SK-N-SH (cell line): ENCODE measurements around the gene SYNJ2. TPM values are rescaled to one million over a fixed set of nuclear protein-coding genes. Genes with fewer than 3 reads are reported as not detected.

ENCODE experiments used
- CTCF ChIA-PET: fragments of 300-600, 350-600 bp; formaldehyde crosslinking; extraction: SDS; loops from one replicate; lab custom pipeline; 2021; lab: Yijun Ruan, JAX
- POLR2A ChIA-PET: fragments of 350-600 bp; sonication (Branson Sonifier 250); formaldehyde crosslinking; extraction: SDS; loops from one replicate; lab custom pipeline; 2020; ENCODE audit warnings: antibody characterized with exemption, inconsistent platforms; lab: Yijun Ruan, JAX
- DNase-seq: peaks from one replicate; pipeline ENCODE4 v3.0.0; 2012
- H2AFZ ChIP-seq: fragments of 200-600 bp; sonication (generic); 2 replicates; pipeline ENCODE4 v1.8.1; 2016; ENCODE audit warnings: antibody characterized with exemption, mild to moderate bottlenecking, low read depth
- H3F3A ChIP-seq: fragments of 200-600 bp; sonication (generic); replicated peaks from 2 replicates; pipeline ENCODE3; 2016; ENCODE audit warnings: antibody characterized with exemption, mild to moderate bottlenecking; ENCODE audit not compliant: insufficient read depth
- H3K27ac ChIP-seq, 2 experiments: fragments of 200-500 bp in 1 of 2; fragments of 200-600 bp in 1 of 2; sonication (Bioruptor generic) in 1 of 2; sonication (generic), shearing (Covaris generic) in 1 of 2; 2 replicates each; pipeline versions ENCODE4 v1.5.1 to v1.6.1; 2014 to 2016; ENCODE audit warnings: low read depth in 2 of 2, inconsistent platforms in 1 of 2, low read length in 1 of 2, mild to moderate bottlenecking in 1 of 2, mixed read lengths in 1 of 2
- H3K27me3 ChIP-seq: fragments of 200-600 bp; sonication (generic), shearing (Covaris generic); 2 replicates; pipeline ENCODE4 v1.6.1; 2016; ENCODE audit warnings: mixed run types; ENCODE audit not compliant: insufficient read depth
- H3K36me3 ChIP-seq, 2 experiments: fragments of 200-500 bp in 1 of 2; fragments of 200-600 bp in 1 of 2; sonication (Bioruptor generic) in 1 of 2; sonication (generic) in 1 of 2; replicated peaks in 1 of 2; 2 replicates each; pipeline versions ENCODE3 to v1.5.1; 2014 to 2016; ENCODE audit warnings: low read length in 1 of 2, mild to moderate bottlenecking in 1 of 2; ENCODE audit not compliant: insufficient read depth in 2 of 2, control insufficient read depth in 1 of 2
- H3K4me1 ChIP-seq, 2 experiments: fragments of 200-500 bp in 1 of 2; fragments of 200-600 bp in 1 of 2; sonication (Bioruptor generic) in 1 of 2; sonication (generic), shearing (Covaris generic) in 1 of 2; 2 replicates each; pipeline versions ENCODE4 v1.5.1 to v1.6.1; 2014 to 2016; ENCODE audit warnings: low read depth in 1 of 2, low read length in 1 of 2, mixed run types in 1 of 2; ENCODE audit not compliant: insufficient read depth in 2 of 2, control insufficient read depth in 1 of 2
- H3K4me2 ChIP-seq: fragments of 200-600 bp; sonication (generic), shearing (Covaris generic); 2 replicates; pipeline ENCODE4 v1.6.1; 2017; ENCODE audit warnings: mixed run types
- H3K4me3 ChIP-seq, 2 experiments: fragments of 200-500 bp in 1 of 2; fragments of 200-600 bp in 1 of 2; sonication (Bioruptor generic) in 1 of 2; sonication (generic), shearing (Covaris generic) in 1 of 2; 2 replicates each; pipeline versions ENCODE4 v1.5.1 to v1.8.1; 2014 to 2016; ENCODE audit warnings: low read depth in 2 of 2, inconsistent platforms in 1 of 2, low read length in 1 of 2, mild to moderate bottlenecking in 1 of 2, mixed read lengths in 1 of 2, moderate library complexity in 1 of 2
- H3K79me2 ChIP-seq: fragments of 200-600 bp; sonication (generic); 2 replicates; pipeline ENCODE4 v1.8.1; 2017; ENCODE audit warnings: mild to moderate bottlenecking; ENCODE audit not compliant: insufficient read depth
- H3K9ac ChIP-seq: fragments of 200-600 bp; sonication (generic); 2 replicates; pipeline ENCODE4 v1.6.1; 2017; ENCODE audit warnings: mixed run types
- H3K9me2 ChIP-seq: fragments of 200-600 bp; sonication (generic); 2 replicates; pipeline ENCODE4 v1.6.1; 2017; ENCODE audit warnings: mixed run types
- H3K9me3 ChIP-seq: fragments of 200-600 bp; sonication (generic); 2 replicates; pipeline ENCODE4 v1.6.1; 2017; ENCODE audit warnings: mixed run types, mild to moderate bottlenecking, moderate library complexity
- H4K20me1 ChIP-seq: fragments of 200-600 bp; sonication (generic); 2 replicates; pipeline ENCODE4 v1.6.1; 2017; ENCODE audit warnings: mild to moderate bottlenecking, mixed run types; ENCODE audit not compliant: insufficient read depth
- CHD2 ChIP-seq: fragments of 150-350 bp; IDR thresholded peaks from 2 replicates; pipeline ENCODE4 v1.6.1; 2018; ENCODE audit warnings: low read length; ENCODE audit not compliant: partially characterized antibody
- ELF1 ChIP-seq: IDR thresholded peaks from 2 replicates; pipeline ENCODE4 v1.4.0; 2012
- EP300 ChIP-seq, 2 experiments: IDR thresholded peaks; 2 replicates each; pipeline versions ENCODE4 v1.4.0 to v1.6.1; 2012; ENCODE audit warnings: borderline replicate concordance in 1 of 2, low read depth in 1 of 2, low read length in 1 of 2
- EZH2phosphoT487 ChIP-seq: fragments of 200-600 bp; sonication (generic); IDR thresholded peaks from 2 replicates; pipeline ENCODE4 v1.6.1; 2017; ENCODE audit warnings: low read depth, mixed run types, mild to moderate bottlenecking, antibody characterized with exemption, moderate library complexity, borderline replicate concordance
- GABPA ChIP-seq: IDR thresholded peaks from 2 replicates; pipeline ENCODE4 v1.4.0; 2012; ENCODE audit warnings: low read depth, mild to moderate bottlenecking
- JUND ChIP-seq: IDR thresholded peaks from 2 replicates; pipeline ENCODE4 v1.4.0; 2012
- MEF2A ChIP-seq: IDR thresholded peaks from 2 replicates; pipeline ENCODE4 v1.4.0; 2012; ENCODE audit warnings: low read depth, borderline replicate concordance
- MXI1 ChIP-seq: IDR thresholded peaks from 2 replicates; pipeline ENCODE4 v1.6.1; 2012; ENCODE audit warnings: mild to moderate bottlenecking, low read depth, low read length, improper control_type of control experiment
- POLR2AphosphoS5 ChIP-seq: IDR thresholded peaks from 2 replicates; pipeline ENCODE4 v1.6.1; 2012; ENCODE audit warnings: low read depth, low read length
- RAD21 ChIP-seq: IDR thresholded peaks from 2 replicates; pipeline ENCODE4 v1.6.1; 2012; ENCODE audit warnings: mild to moderate bottlenecking, low read length
- RXRA ChIP-seq: IDR thresholded peaks from 2 replicates; pipeline ENCODE4 v1.4.0; 2012; ENCODE audit warnings: low read depth, mild to moderate bottlenecking, borderline replicate concordance
- TAF1 ChIP-seq: IDR thresholded peaks from 2 replicates; pipeline ENCODE4 v1.6.1; 2012; ENCODE audit warnings: low read depth, mild to moderate bottlenecking, low read length, moderate library complexity, borderline replicate concordance
- TEAD4 ChIP-seq: IDR thresholded peaks from 2 replicates; pipeline ENCODE4 v1.4.0; 2012; ENCODE audit warnings: mild to moderate bottlenecking, borderline replicate concordance; ENCODE audit not compliant: insufficient read depth
- WGBS: methylation state at CpG from one replicate; pipeline ENCODE4 v1.1.6; 2017; ENCODE audit warnings: low lambda C conversion rate; 5-methylcytosine and 5-hydroxymethylcytosine counted together
- polyA plus RNA-seq, 3 experiments: library from polyadenylated mRNA; depleted of rRNA; stranded (reverse); fragments of >200 nt; gene quantifications; 2 replicates each; pipeline ENCODE4 v1.2.3, GENCODE V29; 2012
- TF ChIP-seq, protein P1 (sequence below): fragments of 150-350 bp; IDR thresholded peaks from 2 replicates; pipeline ENCODE4 v1.6.1; 2016; ENCODE audit warnings: mild to moderate bottlenecking, low read depth, low read length
- TF ChIP-seq, protein P2 (sequence below): IDR thresholded peaks from 2 replicates; pipeline ENCODE4 v1.4.0; 2012; ENCODE audit warnings: low read depth, borderline replicate concordance
- TF ChIP-seq, protein P3 (sequence below): IDR thresholded peaks from 2 replicates; pipeline ENCODE4; 2012
- TF ChIP-seq, protein P4 (sequence below): IDR thresholded peaks from 2 replicates; pipeline ENCODE4 v1.4.0; 2012; ENCODE audit warnings: low read depth, borderline replicate concordance
- TF ChIP-seq, protein P5 (sequence below): IDR thresholded peaks from 2 replicates; pipeline ENCODE4 v1.6.1; 2012; ENCODE audit warnings: mild to moderate bottlenecking, low read depth, low read length, moderate library complexity

The SYNJ2 gene
- polyA plus RNA-seq, 1 of the 3 experiments (the other 2 are of a cell fraction) = 40.0 TPM

DNA sequence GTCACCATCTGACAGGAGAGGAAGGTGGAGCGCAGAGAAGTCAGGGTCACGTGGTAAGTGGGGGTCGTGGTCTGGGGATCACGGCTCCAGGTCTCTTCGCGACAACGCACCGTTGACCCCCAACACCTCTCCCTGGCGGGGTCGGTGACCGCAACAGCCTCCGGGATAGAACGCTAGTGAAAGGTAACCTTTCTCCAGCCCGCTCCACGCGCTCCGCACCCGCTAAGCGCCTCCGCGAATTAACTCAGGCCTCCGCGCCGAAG, 600 bp upstream of the SYNJ2 start:
- Histone ChIP-seq H3K27ac (peak overlapping the region in 1 of 2 experiments; percentile 16; a peak in 1 of 4 replicates), H3F3A (peaks cover 28% of the 10 kb centered on the region), H2AFZ (peak overlapping the region; percentile 49), H4K20me1 (no peaks in the 10 kb centered on the region), H3K36me3 (peaks cover 0 to 5% of the 10 kb centered on the region in 2 experiments), H3K79me2 (peaks cover 42% of the 10 kb centered on the region), H3K9me3 (no peaks in the 10 kb centered on the region), H3K4me2 (peak overlapping the region; percentile 89), H3K4me3 (peak overlapping the region; percentile 64 to 87), H3K4me1 (peaks cover 12 to 19% of the 10 kb centered on the region in 2 experiments; a peak in 3 of 4 replicates), H3K9ac (peak overlapping the region; percentile 88; the same call in 1 of the 2 replicates), H3K9me2 (no peaks in the 10 kb centered on the region), H3K27me3 (no peaks in the 10 kb centered on the region)
- CTCF ChIA-PET = no interaction called here
- POLR2A ChIA-PET = no interaction called here
- no peak for TF ChIP-seq ELF1
- TF ChIP-seq POLR2AphosphoS5 = no peak
- no peak for TF ChIP-seq EZH2phosphoT487
- TF ChIP-seq GABPA = no peak
- no peak for TF ChIP-seq EP300 (IDR thresholded peaks at IDR 0.05; ENCODE audit: borderline replicate concordance in 1 of 2, low read depth in 1 of 2, low read length in 1 of 2)
- TF ChIP-seq, protein P1, sequence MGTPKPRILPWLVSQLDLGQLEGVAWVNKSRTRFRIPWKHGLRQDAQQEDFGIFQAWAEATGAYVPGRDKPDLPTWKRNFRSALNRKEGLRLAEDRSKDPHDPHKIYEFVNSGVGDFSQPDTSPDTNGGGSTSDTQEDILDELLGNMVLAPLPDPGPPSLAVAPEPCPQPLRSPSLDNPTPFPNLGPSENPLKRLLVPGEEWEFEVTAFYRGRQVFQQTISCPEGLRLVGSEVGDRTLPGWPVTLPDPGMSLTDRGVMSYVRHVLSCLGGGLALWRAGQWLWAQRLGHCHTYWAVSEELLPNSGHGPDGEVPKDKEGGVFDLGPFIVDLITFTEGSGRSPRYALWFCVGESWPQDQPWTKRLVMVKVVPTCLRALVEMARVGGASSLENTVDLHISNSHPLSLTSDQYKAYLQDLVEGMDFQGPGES = no peak
- TF ChIP-seq, protein P2, sequence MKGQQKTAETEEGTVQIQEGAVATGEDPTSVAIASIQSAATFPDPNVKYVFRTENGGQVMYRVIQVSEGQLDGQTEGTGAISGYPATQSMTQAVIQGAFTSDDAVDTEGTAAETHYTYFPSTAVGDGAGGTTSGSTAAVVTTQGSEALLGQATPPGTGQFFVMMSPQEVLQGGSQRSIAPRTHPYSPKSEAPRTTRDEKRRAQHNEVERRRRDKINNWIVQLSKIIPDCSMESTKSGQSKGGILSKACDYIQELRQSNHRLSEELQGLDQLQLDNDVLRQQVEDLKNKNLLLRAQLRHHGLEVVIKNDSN = no peak
- TF ChIP-seq JUND = no peak
- no peak for TF ChIP-seq RXRA
- no peak for TF ChIP-seq TEAD4
- TF ChIP-seq, protein P3, sequence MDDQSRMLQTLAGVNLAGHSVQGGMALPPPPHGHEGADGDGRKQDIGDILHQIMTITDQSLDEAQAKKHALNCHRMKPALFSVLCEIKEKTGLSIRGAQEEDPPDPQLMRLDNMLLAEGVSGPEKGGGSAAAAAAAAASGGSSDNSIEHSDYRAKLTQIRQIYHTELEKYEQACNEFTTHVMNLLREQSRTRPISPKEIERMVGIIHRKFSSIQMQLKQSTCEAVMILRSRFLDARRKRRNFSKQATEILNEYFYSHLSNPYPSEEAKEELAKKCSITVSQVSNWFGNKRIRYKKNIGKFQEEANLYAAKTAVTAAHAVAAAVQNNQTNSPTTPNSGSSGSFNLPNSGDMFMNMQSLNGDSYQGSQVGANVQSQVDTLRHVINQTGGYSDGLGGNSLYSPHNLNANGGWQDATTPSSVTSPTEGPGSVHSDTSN = no peak
- TF ChIP-seq, protein P4, sequence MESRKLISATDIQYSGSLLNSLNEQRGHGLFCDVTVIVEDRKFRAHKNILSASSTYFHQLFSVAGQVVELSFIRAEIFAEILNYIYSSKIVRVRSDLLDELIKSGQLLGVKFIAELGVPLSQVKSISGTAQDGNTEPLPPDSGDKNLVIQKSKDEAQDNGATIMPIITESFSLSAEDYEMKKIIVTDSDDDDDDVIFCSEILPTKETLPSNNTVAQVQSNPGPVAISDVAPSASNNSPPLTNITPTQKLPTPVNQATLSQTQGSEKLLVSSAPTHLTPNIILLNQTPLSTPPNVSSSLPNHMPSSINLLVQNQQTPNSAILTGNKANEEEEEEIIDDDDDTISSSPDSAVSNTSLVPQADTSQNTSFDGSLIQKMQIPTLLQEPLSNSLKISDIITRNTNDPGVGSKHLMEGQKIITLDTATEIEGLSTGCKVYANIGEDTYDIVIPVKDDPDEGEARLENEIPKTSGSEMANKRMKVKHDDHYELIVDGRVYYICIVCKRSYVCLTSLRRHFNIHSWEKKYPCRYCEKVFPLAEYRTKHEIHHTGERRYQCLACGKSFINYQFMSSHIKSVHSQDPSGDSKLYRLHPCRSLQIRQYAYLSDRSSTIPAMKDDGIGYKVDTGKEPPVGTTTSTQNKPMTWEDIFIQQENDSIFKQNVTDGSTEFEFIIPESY = no peak
- TF ChIP-seq RAD21 = no peak
- no peak for TF ChIP-seq MXI1
- TF ChIP-seq MEF2A = no peak
- TF ChIP-seq, protein P5, sequence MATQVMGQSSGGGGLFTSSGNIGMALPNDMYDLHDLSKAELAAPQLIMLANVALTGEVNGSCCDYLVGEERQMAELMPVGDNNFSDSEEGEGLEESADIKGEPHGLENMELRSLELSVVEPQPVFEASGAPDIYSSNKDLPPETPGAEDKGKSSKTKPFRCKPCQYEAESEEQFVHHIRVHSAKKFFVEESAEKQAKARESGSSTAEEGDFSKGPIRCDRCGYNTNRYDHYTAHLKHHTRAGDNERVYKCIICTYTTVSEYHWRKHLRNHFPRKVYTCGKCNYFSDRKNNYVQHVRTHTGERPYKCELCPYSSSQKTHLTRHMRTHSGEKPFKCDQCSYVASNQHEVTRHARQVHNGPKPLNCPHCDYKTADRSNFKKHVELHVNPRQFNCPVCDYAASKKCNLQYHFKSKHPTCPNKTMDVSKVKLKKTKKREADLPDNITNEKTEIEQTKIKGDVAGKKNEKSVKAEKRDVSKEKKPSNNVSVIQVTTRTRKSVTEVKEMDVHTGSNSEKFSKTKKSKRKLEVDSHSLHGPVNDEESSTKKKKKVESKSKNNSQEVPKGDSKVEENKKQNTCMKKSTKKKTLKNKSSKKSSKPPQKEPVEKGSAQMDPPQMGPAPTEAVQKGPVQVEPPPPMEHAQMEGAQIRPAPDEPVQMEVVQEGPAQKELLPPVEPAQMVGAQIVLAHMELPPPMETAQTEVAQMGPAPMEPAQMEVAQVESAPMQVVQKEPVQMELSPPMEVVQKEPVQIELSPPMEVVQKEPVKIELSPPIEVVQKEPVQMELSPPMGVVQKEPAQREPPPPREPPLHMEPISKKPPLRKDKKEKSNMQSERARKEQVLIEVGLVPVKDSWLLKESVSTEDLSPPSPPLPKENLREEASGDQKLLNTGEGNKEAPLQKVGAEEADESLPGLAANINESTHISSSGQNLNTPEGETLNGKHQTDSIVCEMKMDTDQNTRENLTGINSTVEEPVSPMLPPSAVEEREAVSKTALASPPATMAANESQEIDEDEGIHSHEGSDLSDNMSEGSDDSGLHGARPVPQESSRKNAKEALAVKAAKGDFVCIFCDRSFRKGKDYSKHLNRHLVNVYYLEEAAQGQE = no peak
- TF ChIP-seq CHD2 = no peak
- no peak for TF ChIP-seq TAF1
- DNase-seq = no peak
- WGBS = 61% methylated on average over 18 of the region's 24 CpGs
